Mesendoderm (in vitro differentiated cells): Measurements from ENCODE around the gene TMEM95.

Experiments
- DNase-seq: peaks from one replicate; pipeline ENCODE4 v3.0.0; 2013
- H2AK5ac ChIP-seq: 2 replicates; pipeline ENCODE4 v1.6.1; 2013; ENCODE audit warnings: low read length, inconsistent platforms
- H2BK120ac ChIP-seq: 2 replicates; pipeline ENCODE4 v1.6.1; 2013; ENCODE audit warnings: low read depth, mild to moderate bottlenecking, low read length, moderate library complexity, mixed read lengths
- H2BK15ac ChIP-seq: replicated peaks from 2 replicates; pipeline ENCODE4 v1.6.1; 2013; ENCODE audit warnings: low read depth, mild to moderate bottlenecking, moderate library complexity
- H2BK5ac ChIP-seq: 2 replicates; pipeline ENCODE4 v1.6.1; 2013; ENCODE audit warnings: low read length, inconsistent platforms
- H3K18ac ChIP-seq: 2 replicates; pipeline ENCODE4 v1.6.1; 2013; ENCODE audit warnings: mild to moderate bottlenecking, low read length, mixed read lengths
- H3K23ac ChIP-seq: one replicate; pipeline ENCODE4 v1.6.1; 2013; ENCODE audit warnings: low read length
- H3K27ac ChIP-seq: 2 replicates; pipeline ENCODE4 v1.5.1; 2013; ENCODE audit warnings: low read depth, mild to moderate bottlenecking, inconsistent platforms, low read length, moderate library complexity
- H3K27me3 ChIP-seq: 2 replicates; pipeline ENCODE4 v1.6.1; 2013; ENCODE audit warnings: low read length, control low read depth, mild to moderate bottlenecking, inconsistent platforms; ENCODE audit not compliant: insufficient read depth, poor library complexity
- H3K36me3 ChIP-seq: 2 replicates; pipeline ENCODE4 v1.6.1; 2013; ENCODE audit warnings: low read length, inconsistent platforms; ENCODE audit not compliant: control insufficient read depth, insufficient read depth
- H3K4ac ChIP-seq: one replicate; pipeline ENCODE4 v1.6.1; 2013; ENCODE audit warnings: low read depth, mild to moderate bottlenecking, low read length, moderate library complexity
- H3K4me1 ChIP-seq: 2 replicates; pipeline ENCODE4 v1.6.1; 2013; ENCODE audit warnings: low read depth, low read length, inconsistent platforms; ENCODE audit not compliant: control insufficient read depth
- H3K4me2 ChIP-seq: 2 replicates; pipeline ENCODE4 v1.6.1; 2013; ENCODE audit warnings: low read length
- H3K4me3 ChIP-seq: 2 replicates; pipeline ENCODE4 v1.5.1; 2013; ENCODE audit warnings: mild to moderate bottlenecking, low read length
- H3K56ac ChIP-seq: one replicate; pipeline ENCODE4 v1.6.1; 2013; ENCODE audit warnings: low read length
- H3K79me1 ChIP-seq: 2 replicates; pipeline ENCODE4 v1.6.1; 2013; ENCODE audit warnings: low read length, inconsistent platforms
- H3K79me2 ChIP-seq: 2 replicates; pipeline ENCODE4 v1.6.1; 2013; ENCODE audit warnings: mild to moderate bottlenecking, low read length; ENCODE audit not compliant: control insufficient read depth, insufficient read depth
- H3K9ac ChIP-seq: 2 replicates; pipeline ENCODE4 v1.6.1; 2013; ENCODE audit warnings: low read length, inconsistent platforms
- H4K5ac ChIP-seq: one replicate; pipeline ENCODE4 v1.6.1; 2013; ENCODE audit warnings: low read length
- H4K8ac ChIP-seq: one replicate; pipeline ENCODE4 v1.6.1; 2013; ENCODE audit warnings: low read depth, mild to moderate bottlenecking, control low read depth, low read length, moderate library complexity
- WGBS: extraction: QIAGEN DNeasy Blood & Tissue Kit; methylation state at CpG from one replicate; pipeline ENCODE4 v1.1.7; 2013; ENCODE audit warnings: low lambda C conversion rate, missing lambda C conversion rate; ENCODE audit not compliant: insufficient coverage; ENCODE audit errors: extremely low coverage; 5-methylcytosine and 5-hydroxymethylcytosine counted together

The TMEM95 gene

DNA sequence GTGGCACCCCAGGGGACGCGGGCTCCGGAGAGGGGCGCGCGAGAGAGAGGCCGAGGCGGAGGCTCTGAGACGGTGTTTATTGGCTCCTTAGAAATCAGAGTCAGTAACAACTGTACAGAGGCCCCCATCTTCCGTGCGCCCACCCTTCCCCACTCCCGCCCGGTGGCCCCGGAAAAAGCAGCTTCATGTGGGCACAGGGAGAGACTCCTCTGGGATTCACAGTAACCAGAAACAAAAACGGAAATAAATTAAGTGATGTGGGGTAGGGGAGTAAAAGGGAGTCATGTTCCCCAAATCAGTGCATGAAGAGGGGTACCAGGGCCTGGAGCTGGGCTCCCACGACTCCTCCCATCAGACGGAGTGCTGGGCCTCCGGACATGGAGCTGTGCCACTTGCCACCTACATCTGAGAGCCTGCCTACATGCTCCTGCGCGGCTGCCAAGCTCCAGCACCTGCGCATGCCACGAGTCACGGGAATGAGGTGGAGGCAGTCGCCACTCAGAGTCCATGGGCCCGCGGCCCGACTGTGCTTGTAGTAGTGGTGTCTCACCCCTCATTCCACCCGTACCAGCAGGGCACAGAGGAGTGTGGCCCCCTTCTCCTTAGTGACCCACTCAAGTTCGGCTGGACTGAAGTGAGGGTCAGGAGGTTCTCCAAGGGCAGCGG, 39.3 kb upstream of the TMEM95 start:
- H3K23ac ChIP-seq: no peak overlapping the region
- H3K9ac ChIP-seq: peak overlapping the region; percentile 72
- H2AK5ac ChIP-seq: no peak overlapping the region
- H3K27me3 ChIP-seq: no peaks in the 10 kb centered on the region
- H2BK120ac ChIP-seq: no peak overlapping the region
- H3K4me3 ChIP-seq: peak overlapping the region; percentile 45
- H3K4me1 ChIP-seq: peaks cover 3% of the 10 kb centered on the region
- no peak overlapping the region for H2BK15ac ChIP-seq
- peak overlapping the region; percentile 51 for H3K27ac ChIP-seq
- no CpG with 5 or more reads among the region's 30 CpGs for WGBS
- H3K18ac ChIP-seq: peak overlapping the region; percentile 62
- no peak overlapping the region for H4K8ac ChIP-seq
- peak overlapping the region; percentile 83 for H3K56ac ChIP-seq
- H3K79me1 ChIP-seq: peaks cover 11% of the 10 kb centered on the region
- H3K79me2 ChIP-seq: peaks cover 12% of the 10 kb centered on the region
- H3K36me3 ChIP-seq: peaks cover 12% of the 10 kb centered on the region
- no peak overlapping the region for H3K4ac ChIP-seq
- H4K5ac ChIP-seq: no peak overlapping the region
- peak overlapping the region; percentile 69 for H3K4me2 ChIP-seq
- no peak for DNase-seq
- H2BK5ac ChIP-seq: no peak overlapping the region

DNA sequence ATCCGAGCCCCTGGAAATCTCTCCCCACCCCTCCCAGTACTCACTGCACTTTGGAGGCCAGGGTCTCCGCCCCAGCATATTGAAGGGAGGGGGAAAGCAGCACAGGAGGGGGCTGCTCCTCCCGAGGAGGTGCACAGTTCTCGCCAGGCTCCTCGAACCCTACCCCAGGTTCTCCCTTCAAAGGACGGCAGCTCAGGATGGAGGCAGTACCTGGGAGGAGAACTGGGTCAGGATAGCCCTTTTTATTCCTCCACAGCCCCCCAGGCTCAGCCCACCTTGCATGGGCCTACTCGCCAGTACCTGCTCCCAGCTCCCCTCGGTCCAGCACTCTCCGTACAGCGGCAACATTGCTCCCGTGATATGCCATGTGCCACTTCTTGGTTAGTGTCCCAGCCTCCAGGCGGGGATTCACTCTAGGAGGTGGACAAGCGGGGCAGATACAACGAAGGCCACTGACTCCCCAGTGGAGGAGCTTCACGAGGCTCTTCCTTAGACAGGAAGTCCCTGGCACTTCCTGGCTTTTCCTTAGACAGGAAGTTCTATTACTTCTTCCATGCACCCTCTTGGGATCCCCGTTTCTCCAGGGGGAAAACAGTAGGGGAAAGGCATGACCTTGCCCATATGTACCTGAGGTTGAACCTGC, 37.7 kb upstream of the TMEM95 start:
- no peak overlapping the region for H3K9ac ChIP-seq
- H3K27ac ChIP-seq: no peak overlapping the region
- no peak overlapping the region for H3K4me2 ChIP-seq
- H3K27me3 ChIP-seq: no peaks in the 10 kb centered on the region
- H3K4ac ChIP-seq: no peak overlapping the region
- no CpG with 5 or more reads among the region's 16 CpGs for WGBS
- DNase-seq: no peak
- H2BK15ac ChIP-seq: no peak overlapping the region
- H2BK5ac ChIP-seq: no peak overlapping the region
- H3K23ac ChIP-seq: no peak overlapping the region
- H2BK120ac ChIP-seq: no peak overlapping the region
- H3K79me1 ChIP-seq: peaks cover 7% of the 10 kb centered on the region
- H3K4me1 ChIP-seq: peaks cover 3% of the 10 kb centered on the region
- H4K5ac ChIP-seq: no peak overlapping the region
- H3K79me2 ChIP-seq: peaks cover 4% of the 10 kb centered on the region
- peaks cover 10% of the 10 kb centered on the region for H3K36me3 ChIP-seq
- H3K56ac ChIP-seq: no peak overlapping the region
- H2AK5ac ChIP-seq: no peak overlapping the region
- H4K8ac ChIP-seq: no peak overlapping the region
- H3K4me3 ChIP-seq: no peak overlapping the region
- no peak overlapping the region for H3K18ac ChIP-seq

DNA sequence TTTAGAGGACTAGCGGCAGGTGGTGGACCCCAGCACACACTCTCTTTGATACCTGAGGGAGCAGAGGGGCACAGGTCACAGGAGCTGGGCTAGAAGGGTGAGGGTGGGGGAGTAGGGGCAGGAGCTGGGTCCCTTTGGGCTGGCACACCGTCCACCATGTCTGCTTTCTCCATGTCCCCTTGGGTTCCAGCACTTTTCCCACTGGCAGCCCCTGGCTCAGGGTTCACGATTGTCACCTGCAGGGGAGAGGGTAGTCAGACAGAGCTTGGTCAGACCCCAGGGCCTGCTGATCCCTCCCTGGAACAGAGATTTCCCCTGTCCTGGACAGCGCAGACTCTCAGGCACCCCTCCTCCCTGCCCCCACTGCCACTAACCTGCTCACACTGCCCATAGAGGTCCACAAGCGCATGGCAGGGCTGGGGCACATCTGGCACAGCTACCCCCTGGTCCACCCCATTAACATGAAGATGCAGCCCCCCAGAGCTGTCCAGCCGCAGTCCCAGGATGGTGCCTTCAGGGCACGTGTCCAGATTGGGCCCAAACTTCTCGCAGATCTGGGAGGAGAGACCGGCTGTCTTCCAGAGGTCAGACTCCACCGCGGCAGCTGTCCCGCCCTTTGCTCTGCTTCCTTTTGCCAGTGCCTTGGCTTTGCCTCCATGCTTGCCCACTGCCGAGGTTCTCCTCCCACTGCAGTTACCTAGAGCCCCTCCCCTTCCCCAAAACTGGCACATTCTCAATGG, 36.7 kb upstream of the TMEM95 start:
- Histone ChIP-seq H3K9ac (no peak overlapping the region), H2AK5ac (no peak overlapping the region), H3K56ac (no peak overlapping the region), H3K27ac (no peak overlapping the region), H3K4ac (no peak overlapping the region), H3K4me2 (no peak overlapping the region), H3K4me1 (peaks cover 3% of the 10 kb centered on the region), H3K79me2 (peaks cover 4% of the 10 kb centered on the region), H3K23ac (no peak overlapping the region), H3K36me3 (peaks cover 14% of the 10 kb centered on the region), H3K27me3 (no peaks in the 10 kb centered on the region), H2BK120ac (no peak overlapping the region), H4K8ac (no peak overlapping the region), H3K79me1 (peaks cover 5% of the 10 kb centered on the region), H3K4me3 (no peak overlapping the region), H2BK5ac (no peak overlapping the region), H3K18ac (no peak overlapping the region), H4K5ac (no peak overlapping the region), H2BK15ac (no peak overlapping the region)
- no peak for DNase-seq
- WGBS: no CpG with 5 or more reads among the region's 13 CpGs

- Histone ChIP-seq H3K56ac (no peak overlapping the region), H2BK5ac (no peak overlapping the region), H3K4me3 (no peak overlapping the region), H2AK5ac (no peak overlapping the region), H3K36me3 (peaks cover 18% of the 10 kb centered on the region), H4K5ac (no peak overlapping the region), H4K8ac (no peak overlapping the region), H3K27me3 (no peaks in the 10 kb centered on the region), H3K4me1 (no peaks in the 10 kb centered on the region), H3K4ac (no peak overlapping the region), H3K18ac (no peak overlapping the region), H3K27ac (no peak overlapping the region), H2BK15ac (no peak overlapping the region), H3K9ac (no peak overlapping the region), H3K4me2 (no peak overlapping the region), H3K79me1 (no peaks in the 10 kb centered on the region), H3K79me2 (no peaks in the 10 kb centered on the region), H2BK120ac (no peak overlapping the region), H3K23ac (no peak overlapping the region)
- WGBS: no CpG with 5 or more reads among the region's 15 CpGs
- no peak for DNase-seq
Observed at GRCh38 chr17:7321466-7321865, 33.5 kb upstream of the TMEM95 start.

DNA sequence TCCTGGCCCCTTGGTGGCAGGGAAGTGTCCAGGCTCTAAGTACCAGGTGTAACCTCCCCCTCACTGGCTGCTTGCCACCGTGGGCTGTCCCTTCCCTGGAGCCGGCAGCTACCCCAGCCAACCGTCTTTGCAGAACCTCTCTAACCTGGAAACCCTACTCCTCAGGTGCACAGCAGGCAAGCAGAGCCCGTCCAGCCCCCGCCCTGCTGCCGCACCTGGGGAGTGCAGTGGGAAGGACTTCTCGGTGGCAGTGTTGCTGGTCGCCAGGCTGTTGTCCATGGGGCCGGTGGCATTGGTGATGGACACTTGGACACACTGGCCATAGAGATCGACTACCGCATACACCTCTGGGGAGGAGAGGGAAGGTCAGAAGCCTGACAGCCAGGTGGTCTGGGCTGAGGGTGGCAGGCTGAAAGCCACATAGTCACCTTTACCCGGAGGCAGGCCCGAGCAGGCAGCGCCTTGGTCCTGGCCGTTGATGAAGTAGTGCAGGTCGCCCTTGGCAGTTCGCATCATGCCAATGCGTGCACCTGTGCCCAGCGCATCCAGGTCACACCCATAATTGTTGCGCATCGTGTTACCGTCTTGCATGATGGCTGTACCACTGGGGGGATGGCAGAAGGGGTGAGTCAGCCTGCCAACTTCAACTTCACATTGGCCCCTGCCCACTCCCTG, 32.3 kb upstream of the TMEM95 start:
- Histone ChIP-seq H3K23ac (no peak overlapping the region), H3K4me1 (no peaks in the 10 kb centered on the region), H2BK120ac (no peak overlapping the region), H3K18ac (no peak overlapping the region), H3K79me2 (peaks cover 2% of the 10 kb centered on the region), H3K4me3 (no peak overlapping the region), H3K27me3 (no peaks in the 10 kb centered on the region), H3K27ac (no peak overlapping the region), H4K5ac (no peak overlapping the region), H3K56ac (no peak overlapping the region), H3K4me2 (no peak overlapping the region), H2BK5ac (no peak overlapping the region), H3K4ac (no peak overlapping the region), H3K9ac (no peak overlapping the region), H3K79me1 (peaks cover 2% of the 10 kb centered on the region), H2AK5ac (no peak overlapping the region), H4K8ac (no peak overlapping the region), H2BK15ac (no peak overlapping the region), H3K36me3 (peaks cover 16% of the 10 kb centered on the region)
- no CpG with 5 or more reads among the region's 22 CpGs for WGBS
- DNase-seq: no peak
